Measurements from ENCODE around the gene ECI1. TPM values are rescaled to one million over a fixed set of nuclear protein-coding genes. Genes with fewer than 3 reads are reported as not detected.

The ECI1 gene
- total and polyA plus RNA-seq, 2 of the 13 experiments (the other 11 are each of a cell fraction or from before 2014, with no cell fraction given), result 82.0 to 102 TPM

DNA sequence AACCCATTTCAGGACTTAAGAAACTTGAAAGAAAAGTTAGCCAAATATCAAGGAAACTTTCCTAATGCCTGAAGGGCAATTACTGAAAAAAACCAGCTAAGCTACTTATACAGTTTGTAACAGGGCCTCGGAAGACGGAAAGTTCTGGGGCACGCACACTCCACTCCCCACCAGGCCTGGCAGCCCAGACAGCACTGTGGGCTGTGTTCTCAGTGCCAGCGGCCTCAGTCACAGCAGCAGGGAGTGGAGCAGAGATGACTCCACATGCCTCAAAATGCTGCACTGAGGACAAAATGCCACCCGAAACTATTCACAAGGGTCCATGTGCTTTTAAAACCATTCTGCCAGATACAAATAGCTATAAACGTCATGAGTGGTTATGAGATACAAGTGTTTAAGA, 6.3 kb upstream of the ECI1 start:
- no peaks in the 10 kb centered on the region for H3K27me3 ChIP-seq (ENCODE audit: control insufficient read depth in 1 of 2, insufficient read depth in 2 of 2, low read length in 2 of 2)
- DNase-seq (ENCODE audit: low spot score) (no peak), FAIRE-seq (no peak), ATAC-seq (no peak)
- H3K4me2 ChIP-seq (ENCODE audit: low read depth, low read length), result no peak overlapping the region
- in situ Hi-C loops (cut with HindIII; ENCODE audit: extremely low pct_ligation_motif_present, low pct_unique_long_range_greater_than_20kb) (no loop called here), intact Hi-C loops (cut with micrococcal nuclease; ENCODE audit: unreplicated experiment) (no loop called here)
- H3K79me2 ChIP-seq (ENCODE audit: insufficient read depth, low read length), result peaks cover 13% of the 10 kb centered on the region
- no peak overlapping the region for H3K4me3 ChIP-seq (replicated peaks in 1 of 3; ENCODE audit: insufficient read depth in 1 of 3, low read depth in 2 of 3, low read length in 3 of 3)
- no peak overlapping the region for H3K27ac ChIP-seq (ENCODE audit: extremely low read length, insufficient read depth, low read length)
- H4K20me1 ChIP-seq (ENCODE audit: insufficient read depth, low read length), result no peaks in the 10 kb centered on the region
- no peak overlapping the region for H3K9ac ChIP-seq (ENCODE audit: insufficient read depth, low read depth, low read length)
- H3K9me3 ChIP-seq (ENCODE audit: low read length), result no peaks in the 10 kb centered on the region
- peaks cover 17 to 86% of the 10 kb centered on the region in 2 experiments for H3K36me3 ChIP-seq (replicated peaks in 1 of 2; ENCODE audit: control insufficient read depth in 1 of 2, insufficient read depth in 2 of 2, low read length in 2 of 2)
- POLR2A ChIA-PET, result no interaction called here
- 95% methylated on average over 6 of the region's 6 CpGs for WGBS (ENCODE audit: low lambda C conversion rate)
- TF ChIP-seq RXRA (CRISPR knock-in tag; IDR thresholded peaks at IDR 0.05) (no peak), SAFB2 (CRISPR knock-in tag; IDR thresholded peaks at IDR 0.05; ENCODE audit: borderline replicate concordance, low read depth) (no peak), MED1 (CRISPR knock-in tag; IDR thresholded peaks at IDR 0.05) (no peak), SIX4 (CRISPR knock-in tag; IDR thresholded peaks at IDR 0.05) (no peak)
- TF ChIP-seq, protein P1, sequence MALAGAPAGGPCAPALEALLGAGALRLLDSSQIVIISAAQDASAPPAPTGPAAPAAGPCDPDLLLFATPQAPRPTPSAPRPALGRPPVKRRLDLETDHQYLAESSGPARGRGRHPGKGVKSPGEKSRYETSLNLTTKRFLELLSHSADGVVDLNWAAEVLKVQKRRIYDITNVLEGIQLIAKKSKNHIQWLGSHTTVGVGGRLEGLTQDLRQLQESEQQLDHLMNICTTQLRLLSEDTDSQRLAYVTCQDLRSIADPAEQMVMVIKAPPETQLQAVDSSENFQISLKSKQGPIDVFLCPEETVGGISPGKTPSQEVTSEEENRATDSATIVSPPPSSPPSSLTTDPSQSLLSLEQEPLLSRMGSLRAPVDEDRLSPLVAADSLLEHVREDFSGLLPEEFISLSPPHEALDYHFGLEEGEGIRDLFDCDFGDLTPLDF (CRISPR knock-in tag; IDR thresholded peaks at IDR 0.05), result no peak
- TF ChIP-seq, protein P2, sequence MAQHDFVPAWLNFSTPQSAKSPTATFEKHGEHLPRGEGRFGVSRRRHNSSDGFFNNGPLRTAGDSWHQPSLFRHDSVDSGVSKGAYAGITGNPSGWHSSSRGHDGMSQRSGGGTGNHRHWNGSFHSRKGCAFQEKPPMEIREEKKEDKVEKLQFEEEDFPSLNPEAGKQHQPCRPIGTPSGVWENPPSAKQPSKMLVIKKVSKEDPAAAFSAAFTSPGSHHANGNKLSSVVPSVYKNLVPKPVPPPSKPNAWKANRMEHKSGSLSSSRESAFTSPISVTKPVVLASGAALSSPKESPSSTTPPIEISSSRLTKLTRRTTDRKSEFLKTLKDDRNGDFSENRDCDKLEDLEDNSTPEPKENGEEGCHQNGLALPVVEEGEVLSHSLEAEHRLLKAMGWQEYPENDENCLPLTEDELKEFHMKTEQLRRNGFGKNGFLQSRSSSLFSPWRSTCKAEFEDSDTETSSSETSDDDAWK (CRISPR knock-in tag; IDR thresholded peaks at IDR 0.05), result no peak
- H2AFZ ChIP-seq (ENCODE audit: low read length), result no peak overlapping the region
- peaks cover 5% of the 10 kb centered on the region; the same call in 1 of the 2 replicates for H3K4me1 ChIP-seq (ENCODE audit: insufficient read depth, low read length)
- BruUV-seq (replicated peaks), result no TSS peak
- CTCF ChIA-PET (ENCODE audit: low intra/inter-chr PET ratio, low total read pairs), result no interaction called here

Measured in HepG2 (cell line).